RWPE1 (cell line): ENCODE data around the gene TNRC6B.
A peak's percentile ranks its signal among the peaks of the same experiment; 100 is the strongest.

Experiments used
- CTCF ChIA-PET: fragments of 350-600 bp; sonication (Branson Sonifier 250); formaldehyde crosslinking; extraction: SDS; loops from one replicate; lab custom pipeline; 2021; lab: Yijun Ruan, JAX
- POLR2A ChIA-PET: fragments of 400-600 bp; formaldehyde crosslinking; extraction: SDS; loops from one replicate; lab custom pipeline; 2020; ENCODE audit warnings: antibody characterized with exemption; ENCODE audit not compliant: low non-redundant PET; lab: Yijun Ruan, JAX
- DNase-seq: peaks from one replicate; pipeline ENCODE4 v3.0.0; 2012; ENCODE audit warnings: low spot score
- H3K27ac ChIP-seq: fragments of 450-650 bp; 2 replicates; pipeline ENCODE4 v1.5.1; 2017
- CTCF ChIP-seq: fragments of 450-650 bp; conservative IDR thresholded peaks from 2 replicates; pipeline ENCODE4 v1.5.1; 2017; ENCODE audit warnings: low read depth, mild to moderate bottlenecking

Gene TNRC6B

GRCh38 chr22:40256516-40256915 is 78.8 kb downstream of the TNRC6B start:
- no peak for TF ChIP-seq CTCF
- H3K27ac ChIP-seq: no peak overlapping the region
- POLR2A ChIA-PET: no interaction called here
- no peak for DNase-seq
- CTCF ChIA-PET: no interaction called here

- CTCF ChIA-PET: interaction anchor here (0.6 kb wide), 3 partner anchors 48 to 766 kb away, joined by 3 to 4 read pairs (median 3); no protein-coding TSS in a partner anchor
- POLR2A ChIA-PET: no interaction called here
- TF ChIP-seq CTCF: no peak
- peak overlapping the region; percentile 83 for H3K27ac ChIP-seq
- no peak for DNase-seq
These were observed 80.3 kb downstream of the TNRC6B start for GRCh38 chr22:40258017-40258416.

GRCh38 chr22:40258501-40258915 is 80.8 kb downstream of the TNRC6B start:
- peak; percentile 67 for DNase-seq
- CTCF ChIA-PET: interaction anchor here (0.6 kb wide), 4 partner anchors 16 to 767 kb away, joined by 3 to 4 read pairs (median 3); no protein-coding TSS in a partner anchor
- POLR2A ChIA-PET: no interaction called here
- TF ChIP-seq CTCF: no peak
- H3K27ac ChIP-seq: no peak overlapping the region; the same call in 1 of the 2 replicates

GRCh38 chr22:40261783-40262182 is 84.1 kb downstream of the TNRC6B start:
- H3K27ac ChIP-seq: no peak overlapping the region
- ChIA-PET POLR2A (no interaction called here), CTCF (no interaction called here)
- no peak for TF ChIP-seq CTCF
- no peak for DNase-seq

GRCh38 chr22:40263191-40263590 is 85.5 kb downstream of the TNRC6B start:
- no peak for DNase-seq
- CTCF ChIA-PET: interaction anchor here (0.7 kb wide), 1 partner anchor 68 kb away, joined by 7 read pairs; no protein-coding TSS in a partner anchor
- TF ChIP-seq CTCF: no peak
- POLR2A ChIA-PET: no interaction called here
- H3K27ac ChIP-seq: no peak overlapping the region

- DNase-seq: no peak
- POLR2A ChIA-PET: no interaction called here
- no peak overlapping the region for H3K27ac ChIP-seq
These were observed 88.1 kb downstream of the TNRC6B start for GRCh38 chr22:40265783-40266182.

More at GRCh38 chr22:40265783-40266182, 88.1 kb downstream of the TNRC6B start:
- TF ChIP-seq CTCF: no peak
- CTCF ChIA-PET: no interaction called here
